Thymus (tissue), 11 donors: Measurements from ENCODE around the gene PIGO. TPM values are rescaled to one million over a fixed set of nuclear protein-coding genes. Genes with fewer than 3 reads are reported as not detected.

ENCODE experiments used
- DNase-seq, 9 donors: peaks; one replicate each; pipeline ENCODE4 v3.0.0-alpha.2; 2013; ENCODE audit warnings: low spot score in 9 of 9, low read depth in 6 of 9, missing footprints in 1 of 9
- H3K27ac ChIP-seq, 2 donors: one replicate each; pipeline ENCODE4 v1.5.1; 2013; ENCODE audit warnings: control low read depth in 1 of 2, low read depth in 1 of 2, low read length in 1 of 2, mild to moderate bottlenecking in 1 of 2, moderate library complexity in 1 of 2
- H3K27me3 ChIP-seq, 2 donors: one replicate each; pipeline ENCODE4 v1.5.1; 2013; ENCODE audit warnings: low read length in 1 of 2; ENCODE audit not compliant: control insufficient read depth in 2 of 2, insufficient read depth in 1 of 2
- H3K36me3 ChIP-seq, 2 donors: one replicate each; pipeline ENCODE4 v1.5.1; 2013; ENCODE audit warnings: low read length in 1 of 2, mild to moderate bottlenecking in 1 of 2, moderate library complexity in 1 of 2; ENCODE audit not compliant: control insufficient read depth in 2 of 2, insufficient read depth in 2 of 2
- H3K4me1 ChIP-seq, 2 donors: one replicate each; pipeline ENCODE4 v1.5.1; 2013; ENCODE audit warnings: low read length in 2 of 2; ENCODE audit not compliant: control insufficient read depth in 2 of 2, insufficient read depth in 2 of 2
- H3K4me3 ChIP-seq, 2 donors: one replicate each; pipeline ENCODE4 v1.5.1; 2013; ENCODE audit warnings: low read length in 2 of 2, control low read depth in 1 of 2, mild to moderate bottlenecking in 1 of 2
- H3K9me3 ChIP-seq, 2 donors: one replicate each; pipeline ENCODE4 v1.5.1; 2013; ENCODE audit warnings: low read length in 1 of 2, mild to moderate bottlenecking in 1 of 2; ENCODE audit not compliant: control insufficient read depth in 2 of 2, insufficient read depth in 1 of 2
- WGBS: extraction: QIAGEN DNeasy Blood & Tissue Kit; methylation state at CpG from one replicate; pipeline ENCODE4 v1.1.7; 2013; 5-methylcytosine and 5-hydroxymethylcytosine counted together
- polyA plus RNA-seq: library from polyadenylated mRNA; stranded (reverse); fragments of 200-250 nt; gene quantifications from one replicate; pipeline ENCODE4 v1.2.3, GENCODE V29; 2013
- total RNA-seq: library from RNA; stranded (reverse); fragments of 120-200 nt; gene quantifications from one replicate; pipeline ENCODE4 v1.2.4, GENCODE V29; 2013
- donor health status: healthy.

The PIGO gene
- total and polyA plus RNA-seq, 2 donors, result 12.9 to 18.2 TPM

DNA sequence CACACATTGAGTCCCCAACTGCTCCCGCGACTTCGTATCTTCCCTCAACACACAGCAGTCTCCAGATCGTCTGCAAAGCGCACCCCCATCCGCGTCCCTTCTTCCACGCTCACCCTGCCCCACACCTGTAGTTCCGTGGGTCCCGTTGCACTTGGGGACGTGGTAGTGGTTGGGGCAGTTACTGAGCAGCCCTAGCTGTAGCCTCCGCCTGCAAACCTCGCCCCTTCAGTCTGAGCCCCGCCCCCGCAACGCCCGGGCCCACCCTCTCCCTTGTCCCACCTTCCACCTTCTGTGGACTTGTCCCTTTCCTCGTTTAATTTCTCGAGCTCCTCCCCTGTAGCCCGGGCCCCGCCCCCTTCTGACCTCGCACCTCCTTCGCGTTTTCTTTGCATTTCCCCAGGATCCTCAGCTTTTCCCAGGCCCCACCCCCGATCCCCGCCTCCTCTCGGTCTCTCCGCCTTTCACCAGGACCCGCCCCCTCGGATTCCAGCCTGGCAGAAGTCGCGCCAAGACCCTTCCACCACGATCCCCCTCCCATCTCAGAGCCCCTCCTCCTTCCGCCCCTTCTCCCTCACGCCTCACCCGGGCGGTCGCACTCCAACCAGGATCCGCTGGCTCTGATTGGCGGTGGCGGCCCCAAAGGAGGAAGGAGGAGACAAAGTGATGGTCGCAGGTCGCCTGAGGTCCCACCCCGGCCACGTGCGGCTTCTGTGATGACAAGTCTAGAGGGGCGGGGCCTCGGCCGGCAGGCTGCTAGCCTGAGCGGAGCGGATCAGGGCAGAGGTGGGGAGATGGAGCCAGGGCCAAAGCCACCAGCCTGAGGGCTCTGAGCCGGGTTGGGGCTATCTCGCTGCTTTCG is 19.5 kb upstream of the PIGO start, which contains the start of gene ATOSB:
Gene ATOSB (minus strand): TSS at position 183 of the 859 bp plus-strand sequence. CDS start 7,588 bp downstream, outside the sequence.
- Histone ChIP-seq H3K4me3 (peak within 1 kb of the TSS; percentile 63), H3K36me3 (no peaks in the 10 kb centered on the region), H3K9me3 (no peaks in the 10 kb centered on the region), H3K27ac (peak within 1 kb of the TSS; percentile 69 to 89), H3K4me1 (peaks cover 31 to 57% of the 10 kb centered on the region in 2 donors), H3K27me3 (peaks cover 0 to 4% of the 10 kb centered on the region in 2 donors)
- DNase-seq, result peak in 8 of 9 donors; percentile 59 to 83 (median 68)
- WGBS, result under 1% methylated on average over 54 of the region's 54 CpGs

DNA sequence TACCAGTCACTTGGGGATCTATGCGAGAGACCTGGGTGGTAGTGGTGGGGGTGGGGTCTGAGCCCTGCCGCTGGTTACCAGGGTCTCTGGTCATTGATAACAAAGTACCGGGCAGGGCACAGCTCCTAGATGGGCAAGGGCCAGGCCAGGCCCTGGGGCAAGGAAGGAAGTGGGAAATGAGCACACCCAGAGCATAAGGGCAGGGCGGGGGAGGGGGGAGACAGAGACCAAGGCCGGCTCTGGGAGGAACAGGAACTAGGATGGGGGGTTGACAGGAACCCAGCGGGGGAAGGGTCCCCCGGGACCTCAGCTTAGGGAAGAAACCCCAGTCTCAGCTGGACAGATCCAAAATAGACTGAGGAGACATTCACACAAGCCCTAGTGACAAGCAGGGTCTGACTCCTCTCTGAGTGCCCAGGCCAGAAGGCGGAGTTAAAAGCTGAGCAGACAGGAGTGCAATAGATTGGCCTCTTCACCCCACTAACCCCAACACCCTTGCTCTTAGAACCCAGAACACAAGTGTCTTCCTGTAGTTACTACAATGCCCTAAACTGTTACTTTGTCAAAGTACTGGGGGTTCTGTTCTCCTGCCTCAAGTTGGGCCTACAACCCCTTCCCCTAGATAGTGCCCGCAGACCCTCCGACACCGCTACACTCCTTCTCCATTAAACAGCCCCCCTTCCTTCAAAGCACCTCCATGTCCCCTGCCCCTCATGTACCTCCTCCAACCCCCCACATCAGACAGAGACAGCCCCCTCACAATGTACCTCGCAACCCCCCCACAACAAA is 18.6 kb upstream of the PIGO start:
- peak overlapping the region; percentile 69 to 89 for H3K27ac ChIP-seq
- peak in 6 of 9 donors; percentile 12 to 55 (median 30) for DNase-seq
- WGBS, result 11% methylated on average over 12 of the region's 12 CpGs
- H3K27me3 ChIP-seq, result peaks cover 0 to 4% of the 10 kb centered on the region in 2 donors
- H3K9me3 ChIP-seq, result no peaks in the 10 kb centered on the region
- no peaks in the 10 kb centered on the region for H3K36me3 ChIP-seq
- H3K4me1 ChIP-seq, result peaks cover 40 to 62% of the 10 kb centered on the region in 2 donors
- peak overlapping the region; percentile 63 for H3K4me3 ChIP-seq

DNA sequence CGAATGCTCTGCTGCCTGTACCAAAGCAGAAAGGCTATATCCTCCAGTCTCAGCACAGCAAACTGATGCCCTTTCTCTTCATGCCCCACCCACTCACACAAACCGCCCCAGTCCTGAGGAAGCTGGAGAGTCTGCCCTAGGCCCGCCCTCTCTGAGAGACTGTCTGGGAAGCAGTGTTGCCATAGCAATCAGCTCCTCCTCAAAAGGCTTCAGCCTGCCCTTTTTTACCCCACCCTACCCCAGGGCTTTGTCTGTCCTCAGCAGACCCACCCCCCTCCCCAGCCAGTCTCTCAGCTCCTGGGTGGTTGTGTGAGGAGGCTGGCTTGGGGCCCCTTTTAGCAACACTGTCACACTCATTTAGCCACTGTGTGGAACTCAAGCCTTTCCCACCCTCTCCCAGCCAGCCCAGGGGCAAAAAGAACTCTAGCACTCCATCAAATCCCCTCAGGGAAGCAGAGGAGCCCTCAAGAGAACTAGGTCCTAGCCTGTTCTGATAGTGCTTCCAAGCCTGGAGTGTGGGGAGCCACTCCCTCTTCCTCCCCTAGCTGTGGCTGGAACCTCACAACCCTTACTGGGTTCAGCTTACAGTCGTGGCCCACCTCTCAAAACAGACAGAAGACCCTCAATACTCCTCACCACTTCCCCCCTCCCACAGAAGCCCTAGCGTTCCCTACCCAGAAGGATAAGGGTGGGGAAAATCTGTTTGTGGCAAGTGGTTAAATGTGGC is 17.9 kb upstream of the PIGO start:
- WGBS, result 2% methylated on average over 5 of the region's 5 CpGs
- peak; percentile 53 to 93 (median 77) for DNase-seq

DNA sequence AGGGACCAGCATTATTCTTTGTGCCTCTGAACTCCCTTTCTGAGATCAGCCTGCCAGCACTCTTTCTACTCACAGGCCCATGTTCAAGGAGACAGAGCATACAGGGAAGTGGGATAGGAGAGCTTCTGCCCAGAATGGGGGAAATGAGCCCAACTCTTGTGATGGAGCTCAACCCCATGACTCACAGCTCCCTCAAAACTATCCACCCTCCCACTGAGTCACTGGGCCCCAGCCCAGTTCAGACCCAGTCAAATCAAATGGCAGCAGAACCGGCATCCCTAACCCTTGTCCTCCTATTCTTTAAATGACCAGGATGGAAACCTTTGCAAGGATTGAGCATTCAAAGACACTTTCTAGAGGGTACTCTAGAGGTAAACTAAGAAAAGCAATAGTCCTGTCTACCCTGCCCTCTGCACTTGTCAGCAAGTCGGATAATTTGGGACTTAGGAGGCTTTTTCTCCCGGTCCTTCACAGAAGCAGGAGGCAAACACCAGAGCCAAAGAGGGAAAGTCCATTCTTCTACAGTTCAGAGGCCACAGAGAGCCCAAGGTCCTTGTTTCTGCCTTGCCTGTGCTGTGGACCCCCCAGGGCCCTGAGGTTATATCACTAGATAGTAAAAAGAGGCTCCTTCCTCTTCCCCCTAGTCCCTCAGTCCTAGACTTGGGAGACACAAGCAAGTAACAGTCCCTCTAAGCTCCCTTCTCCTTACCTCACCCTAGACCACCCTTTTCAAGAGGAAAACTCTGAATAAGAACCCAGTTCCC is 16.0 kb upstream of the PIGO start:
- WGBS, result 97% methylated on average over 3 of the region's 3 CpGs

More for the DNA sequence above, 17.9 kb upstream of the PIGO start:
- peak overlapping the region; percentile 63 for H3K4me3 ChIP-seq
- no peaks in the 10 kb centered on the region for H3K9me3 ChIP-seq
- H3K27ac ChIP-seq, result peak overlapping the region; percentile 69 to 89
- no peaks in the 10 kb centered on the region for H3K36me3 ChIP-seq
- H3K4me1 ChIP-seq, result peaks cover 40 to 62% of the 10 kb centered on the region in 2 donors
- peaks cover 0 to 4% of the 10 kb centered on the region in 2 donors for H3K27me3 ChIP-seq

DNA sequence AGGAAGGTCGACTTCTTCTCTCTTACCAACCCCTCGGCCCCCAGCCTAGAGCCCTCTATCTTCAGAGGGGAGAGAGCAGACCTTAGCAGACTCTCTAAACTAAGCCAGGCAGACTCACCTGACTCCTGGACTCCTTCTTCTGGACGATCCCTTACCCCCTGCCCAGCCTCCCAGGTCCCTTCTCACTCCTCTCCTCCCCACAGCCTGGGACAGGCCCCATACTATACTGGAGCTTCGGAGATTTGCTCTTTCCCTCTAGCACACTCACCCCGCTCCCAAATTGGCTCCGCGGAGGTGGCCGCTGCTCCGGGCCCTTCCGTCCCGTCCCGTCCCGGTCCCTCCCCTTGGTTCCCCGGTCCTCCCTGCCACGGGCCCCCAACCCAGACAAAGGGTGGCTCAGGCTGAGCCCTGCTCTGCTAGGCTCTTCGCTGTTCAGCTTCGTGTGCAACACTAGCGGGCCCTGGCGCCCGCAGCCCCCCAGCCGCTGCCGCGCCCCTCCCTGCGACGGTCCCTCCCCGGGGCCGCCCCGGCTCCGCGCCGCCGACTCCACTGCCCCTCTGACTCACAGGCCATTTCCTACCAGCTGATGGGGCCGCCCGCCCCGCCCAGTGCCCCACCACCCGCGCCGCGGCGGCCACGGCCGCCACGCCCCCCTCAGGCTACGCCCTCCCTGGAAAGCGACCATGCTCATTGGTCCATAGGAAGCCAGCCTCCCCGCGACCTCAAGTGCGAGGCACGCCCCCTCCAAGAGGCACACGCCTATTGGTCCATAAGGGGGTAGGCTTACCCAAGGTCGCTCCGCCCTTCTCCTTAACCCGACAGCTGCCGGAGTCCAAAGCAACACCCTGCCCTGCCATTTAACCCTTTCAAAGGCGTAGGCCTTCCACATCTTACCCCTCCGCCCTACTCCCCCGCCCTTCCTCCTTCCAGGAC is 14.9 kb upstream of the PIGO start:
- Histone ChIP-seq H3K4me1 (peaks cover 37 to 51% of the 10 kb centered on the region in 2 donors), H3K27ac (peak overlapping the region; percentile 43 to 74), H3K27me3 (no peaks in the 10 kb centered on the region), H3K4me3 (peak overlapping the region; percentile 52 to 65), H3K36me3 (peaks cover 20% of the 10 kb centered on the region in 2 donors), H3K9me3 (peaks cover 0 to 1% of the 10 kb centered on the region in 2 donors)
- peak; percentile 85 to 97 (median 91) for DNase-seq
- WGBS, result 3% methylated on average over 57 of the region's 57 CpGs

More for the DNA sequence above, 16.0 kb upstream of the PIGO start:
- peaks cover 0 to 4% of the 10 kb centered on the region in 2 donors for H3K27me3 ChIP-seq
- peaks cover 40 to 62% of the 10 kb centered on the region in 2 donors for H3K4me1 ChIP-seq
- no peak for DNase-seq
- no peak overlapping the region for H3K4me3 ChIP-seq
- peaks cover 0 to 1% of the 10 kb centered on the region in 2 donors for H3K9me3 ChIP-seq
- H3K27ac ChIP-seq, result peak overlapping the region; percentile 20 to 40
- peaks cover 8 to 10% of the 10 kb centered on the region in 2 donors for H3K36me3 ChIP-seq

DNA sequence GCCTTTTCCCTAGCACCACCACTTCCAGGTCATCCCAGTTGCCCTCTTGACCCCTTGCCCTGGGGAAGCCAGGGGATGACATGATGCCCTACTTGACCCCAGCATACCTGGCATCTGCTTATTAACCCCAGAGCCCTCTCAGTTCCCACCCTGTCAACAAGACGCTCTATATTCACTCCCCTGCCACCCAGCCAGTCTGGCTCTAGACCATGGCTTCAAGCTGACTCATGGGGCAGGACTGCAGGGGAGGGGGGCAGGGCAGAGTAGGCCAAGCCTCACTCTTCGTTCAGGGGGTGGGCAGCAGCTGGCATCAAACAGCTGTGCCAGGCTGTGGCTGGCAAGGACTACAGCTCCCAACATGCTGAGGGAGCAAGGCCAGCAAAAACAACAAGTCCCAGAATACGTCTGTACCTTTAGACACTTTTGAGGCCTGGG is 14.0 kb upstream of the PIGO start:
- peaks cover 0 to 1% of the 10 kb centered on the region in 2 donors for H3K9me3 ChIP-seq
- peaks cover 25 to 29% of the 10 kb centered on the region in 2 donors for H3K36me3 ChIP-seq
- DNase-seq, result no peak
- H3K4me3 ChIP-seq, result no peak overlapping the region
- no peaks in the 10 kb centered on the region for H3K27me3 ChIP-seq
- H3K4me1 ChIP-seq, result peaks cover 35 to 43% of the 10 kb centered on the region in 2 donors
- WGBS, result 66% methylated on average over 3 of the region's 3 CpGs
- H3K27ac ChIP-seq, result no peak overlapping the region

DNA sequence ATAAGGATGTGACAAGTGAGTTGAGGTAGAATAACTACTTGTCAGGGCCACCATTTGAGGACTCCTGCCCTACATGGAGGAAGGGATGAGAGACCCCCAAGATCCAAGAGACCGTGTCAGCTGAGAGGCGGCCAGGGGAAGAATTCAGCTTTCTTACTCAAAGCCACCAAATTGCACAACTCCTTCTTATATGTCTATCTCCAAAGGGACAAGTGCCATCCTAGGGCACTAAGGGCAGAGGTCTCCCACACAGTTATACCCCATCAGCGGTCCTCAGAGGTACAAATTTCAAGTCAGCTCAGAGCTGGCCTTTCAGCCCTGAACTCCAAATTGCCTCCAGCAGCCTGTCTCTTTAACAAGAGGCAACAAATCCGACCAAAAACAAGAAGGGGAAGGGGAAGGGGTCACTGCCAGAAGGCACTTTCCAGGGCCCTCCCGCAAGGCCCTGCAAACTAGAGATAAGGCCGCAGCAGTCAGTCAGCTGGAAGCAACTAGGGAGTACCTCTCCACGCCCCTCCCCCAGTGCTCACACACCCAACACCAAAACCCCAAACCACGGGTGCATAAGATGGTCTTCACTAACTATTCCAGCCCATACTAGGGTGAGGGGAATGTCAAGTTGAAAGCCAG is 12.7 kb upstream of the PIGO start:
- no peak overlapping the region for H3K4me3 ChIP-seq
- no peak for DNase-seq

More for the DNA sequence above, 12.7 kb upstream of the PIGO start:
- Histone ChIP-seq H3K4me1 (peaks cover 22 to 30% of the 10 kb centered on the region in 2 donors), H3K27ac (no peak overlapping the region), H3K36me3 (peaks cover 34% of the 10 kb centered on the region in 2 donors), H3K9me3 (peaks cover 0 to 1% of the 10 kb centered on the region in 2 donors), H3K27me3 (no peaks in the 10 kb centered on the region)
- 68% methylated on average over 8 of the region's 8 CpGs for WGBS
